ENCODE data around the gene LIN7A.

The LIN7A gene

DNA sequence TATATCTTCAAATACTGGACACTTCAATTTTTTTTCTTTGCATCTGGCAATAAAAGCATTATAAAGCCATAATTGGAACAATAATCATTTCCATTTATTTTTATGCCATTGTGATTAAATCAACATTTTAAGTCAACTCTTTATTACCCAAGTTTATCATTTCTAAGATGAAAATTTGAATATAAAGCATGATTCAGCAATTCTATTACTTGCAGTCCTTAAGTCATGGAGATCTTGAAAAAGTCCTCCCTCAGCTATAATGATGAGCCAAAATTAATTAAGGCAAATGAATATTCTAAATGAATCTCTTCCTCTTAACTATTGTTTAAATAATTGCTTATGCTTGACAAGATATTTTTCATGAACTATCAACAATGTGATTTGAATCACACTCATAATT, 65.7 kb downstream of the LIN7A start:
- Histone ChIP-seq H4K20me1 (ENCODE audit: insufficient read depth, low read length) (no peaks in the 10 kb centered on the region), H3K9me2 (ENCODE audit: low read depth, low read length) (no peaks in the 10 kb centered on the region), H3K9me3 (ENCODE audit: low read length) (no peaks in the 10 kb centered on the region), H3K4me3 (ENCODE audit: low read depth, low read length, poor library complexity, severe bottlenecking) (no peak overlapping the region), H3K9ac (ENCODE audit: low read length) (no peak overlapping the region), H3K79me2 (ENCODE audit: insufficient read depth, low read length) (no peaks in the 10 kb centered on the region), H3K4me1 (ENCODE audit: insufficient read depth, low read length, severe bottlenecking) (no peaks in the 10 kb centered on the region), H3K27me3 (ENCODE audit: insufficient read depth, low read length) (no peaks in the 10 kb centered on the region), H3K36me3 (ENCODE audit: insufficient read depth, low read length) (no peaks in the 10 kb centered on the region), H3K27ac (ENCODE audit: low read depth, low read length, poor library complexity, severe bottlenecking) (no peak overlapping the region), H3K4me2 (ENCODE audit: low read length) (no peak overlapping the region), H3F3A (ENCODE audit: insufficient read depth, low read length) (no peaks in the 10 kb centered on the region), H2AFZ (ENCODE audit: low read length) (no peak overlapping the region)
- TF ChIP-seq EZH2 (IDR thresholded peaks at IDR 0.05; ENCODE audit: borderline replicate concordance, low read length): no peak
- TF ChIP-seq, protein P1, sequence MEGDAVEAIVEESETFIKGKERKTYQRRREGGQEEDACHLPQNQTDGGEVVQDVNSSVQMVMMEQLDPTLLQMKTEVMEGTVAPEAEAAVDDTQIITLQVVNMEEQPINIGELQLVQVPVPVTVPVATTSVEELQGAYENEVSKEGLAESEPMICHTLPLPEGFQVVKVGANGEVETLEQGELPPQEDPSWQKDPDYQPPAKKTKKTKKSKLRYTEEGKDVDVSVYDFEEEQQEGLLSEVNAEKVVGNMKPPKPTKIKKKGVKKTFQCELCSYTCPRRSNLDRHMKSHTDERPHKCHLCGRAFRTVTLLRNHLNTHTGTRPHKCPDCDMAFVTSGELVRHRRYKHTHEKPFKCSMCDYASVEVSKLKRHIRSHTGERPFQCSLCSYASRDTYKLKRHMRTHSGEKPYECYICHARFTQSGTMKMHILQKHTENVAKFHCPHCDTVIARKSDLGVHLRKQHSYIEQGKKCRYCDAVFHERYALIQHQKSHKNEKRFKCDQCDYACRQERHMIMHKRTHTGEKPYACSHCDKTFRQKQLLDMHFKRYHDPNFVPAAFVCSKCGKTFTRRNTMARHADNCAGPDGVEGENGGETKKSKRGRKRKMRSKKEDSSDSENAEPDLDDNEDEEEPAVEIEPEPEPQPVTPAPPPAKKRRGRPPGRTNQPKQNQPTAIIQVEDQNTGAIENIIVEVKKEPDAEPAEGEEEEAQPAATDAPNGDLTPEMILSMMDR (IDR thresholded peaks at IDR 0.05; ENCODE audit: low read length): no peak

- H3K27ac ChIP-seq (ENCODE audit: low read depth, low read length, poor library complexity, severe bottlenecking): no peak overlapping the region
- H3K9ac ChIP-seq (ENCODE audit: low read length): no peak overlapping the region
- no peak overlapping the region for H3K4me2 ChIP-seq (ENCODE audit: low read length)
- no peaks in the 10 kb centered on the region for H3K36me3 ChIP-seq (ENCODE audit: insufficient read depth, low read length)
- no peaks in the 10 kb centered on the region for H3K9me2 ChIP-seq (ENCODE audit: low read depth, low read length)
- no peak overlapping the region for H3K4me3 ChIP-seq (ENCODE audit: low read depth, low read length, poor library complexity, severe bottlenecking)
- no peaks in the 10 kb centered on the region for H3K27me3 ChIP-seq (ENCODE audit: insufficient read depth, low read length)
- no peak overlapping the region for H2AFZ ChIP-seq (ENCODE audit: low read length)
- no peaks in the 10 kb centered on the region for H3K9me3 ChIP-seq (ENCODE audit: low read length)
- no peaks in the 10 kb centered on the region for H3K4me1 ChIP-seq (ENCODE audit: insufficient read depth, low read length, severe bottlenecking)
- H4K20me1 ChIP-seq (ENCODE audit: insufficient read depth, low read length): no peaks in the 10 kb centered on the region
- TF ChIP-seq EZH2 (IDR thresholded peaks at IDR 0.05; ENCODE audit: borderline replicate concordance, low read length): no peak
- TF ChIP-seq, protein P1 (IDR thresholded peaks at IDR 0.05; ENCODE audit: low read length): no peak
- no peaks in the 10 kb centered on the region for H3F3A ChIP-seq (ENCODE audit: insufficient read depth, low read length)
- H3K79me2 ChIP-seq (ENCODE audit: insufficient read depth, low read length): no peaks in the 10 kb centered on the region
Observed at GRCh38 chr12:80869264-80869663, 68.5 kb downstream of the LIN7A start.

- Histone ChIP-seq H3K4me3 (ENCODE audit: low read depth, low read length, poor library complexity, severe bottlenecking) (no peak overlapping the region), H4K20me1 (ENCODE audit: insufficient read depth, low read length) (no peaks in the 10 kb centered on the region), H3K36me3 (ENCODE audit: insufficient read depth, low read length) (no peaks in the 10 kb centered on the region), H2AFZ (ENCODE audit: low read length) (no peak overlapping the region), H3K4me1 (ENCODE audit: insufficient read depth, low read length, severe bottlenecking) (no peaks in the 10 kb centered on the region), H3K79me2 (ENCODE audit: insufficient read depth, low read length) (no peaks in the 10 kb centered on the region), H3K27ac (ENCODE audit: low read depth, low read length, poor library complexity, severe bottlenecking) (no peak overlapping the region), H3K9me3 (ENCODE audit: low read length) (no peaks in the 10 kb centered on the region), H3K27me3 (ENCODE audit: insufficient read depth, low read length) (no peaks in the 10 kb centered on the region), H3K9ac (ENCODE audit: low read length) (no peak overlapping the region), H3K9me2 (ENCODE audit: low read depth, low read length) (no peaks in the 10 kb centered on the region), H3K4me2 (ENCODE audit: low read length) (no peak overlapping the region), H3F3A (ENCODE audit: insufficient read depth, low read length) (no peaks in the 10 kb centered on the region)
- TF ChIP-seq EZH2 (IDR thresholded peaks at IDR 0.05; ENCODE audit: borderline replicate concordance, low read length): no peak
- TF ChIP-seq, protein P1 (IDR thresholded peaks at IDR 0.05; ENCODE audit: low read length): no peak
Observed at GRCh38 chr12:80868576-80868975, 69.2 kb downstream of the LIN7A start.

Data from OCI-LY1 (cell line).